AG10803 (cell line): ENCODE data around the gene YPEL1.

Source experiments
- DNase-seq: peaks from one replicate; pipeline ENCODE4 v3.0.0; 2010; ENCODE audit warnings: low read depth
- H3K4me3 ChIP-seq: 2 replicates; pipeline ENCODE4 v1.5.1; 2011; ENCODE audit warnings: mild to moderate bottlenecking, low read length, control low read depth
- CTCF ChIP-seq: conservative IDR thresholded peaks from 2 replicates; pipeline ENCODE4 v1.5.1; 2011; ENCODE audit warnings: mild to moderate bottlenecking, low read length, control low read depth, inconsistent platforms

YPEL1 gene

GRCh38 chr22:21686634-21687393, 48.8 kb downstream of the YPEL1 start:
- H3K4me3 ChIP-seq: no peak overlapping the region
- TF ChIP-seq CTCF: no peak
- DNase-seq: no peak

GRCh38 chr22:21686193-21686608, 49.4 kb downstream of the YPEL1 start:
- H3K4me3 ChIP-seq: no peak overlapping the region
- DNase-seq: no peak
- TF ChIP-seq CTCF: no peak

GRCh38 chr22:21685164-21685513, 50.5 kb downstream of the YPEL1 start:
- no peak for DNase-seq
- no peak overlapping the region for H3K4me3 ChIP-seq
- no peak for TF ChIP-seq CTCF

GRCh38 chr22:21684492-21685163, 51.0 kb downstream of the YPEL1 start:
- H3K4me3 ChIP-seq: no peak overlapping the region
- no peak for TF ChIP-seq CTCF
- no peak for DNase-seq

GRCh38 chr22:21683401-21683811, 52.2 kb downstream of the YPEL1 start:
- no peak for DNase-seq
- no peak overlapping the region for H3K4me3 ChIP-seq
- TF ChIP-seq CTCF: no peak

- TF ChIP-seq CTCF: no peak
- DNase-seq: no peak
- no peak overlapping the region for H3K4me3 ChIP-seq
Observed at GRCh38 chr22:21682385-21683175, 53.0 kb downstream of the YPEL1 start.
